Thoracic aorta (tissue), 2 donors: ENCODE results near the gene SPATS2L. TPM values are rescaled to one million over a fixed set of nuclear protein-coding genes. Genes with fewer than 3 reads are reported as not detected.

Source experiments
- ATAC-seq: fragments of 150-250 bp; one replicate; pipeline ENCODE4 v1.8.0; 2017; ENCODE audit warnings: low read depth; ENCODE audit not compliant: insufficient number of reproducible peaks, low FRiP score
- DNase-seq: peaks from one replicate; pipeline ENCODE4 v3.0.0-alpha.2; 2020; ENCODE audit warnings: low spot score
- H3K27ac ChIP-seq, 2 donors: fragments of 200-600 bp; sonication (generic); 1 replicate in 1 of 2; 2 replicates in 1 of 2; pipeline ENCODE4 v1.5.1; 2016; ENCODE audit warnings: mild to moderate bottlenecking in 2 of 2, moderate library complexity in 2 of 2
- H3K27me3 ChIP-seq: fragments of 200-600 bp; sonication (generic); replicated peaks from 2 replicates; pipeline ENCODE4 v1.6.0; 2016; ENCODE audit warnings: mild to moderate bottlenecking; ENCODE audit not compliant: insufficient read depth
- H3K36me3 ChIP-seq: fragments of 200-600 bp; sonication (generic); one replicate; pipeline ENCODE4 v1.5.1; 2016
- H3K4me1 ChIP-seq, 2 donors: fragments of 200-600 bp; sonication (generic); 1 replicate in 1 of 2; 2 replicates in 1 of 2; pipeline versions ENCODE4 v1.5.1 to v1.6.0; 2016; ENCODE audit warnings: low read depth in 2 of 2, mild to moderate bottlenecking in 1 of 2; ENCODE audit not compliant: control insufficient read depth in 1 of 2
- H3K4me3 ChIP-seq: fragments of 200-600 bp; sonication (generic); 2 replicates; pipeline ENCODE4 v1.5.1; 2016; ENCODE audit warnings: mild to moderate bottlenecking
- H3K9me3 ChIP-seq: fragments of 200-600 bp; sonication (generic); 2 replicates; pipeline ENCODE4 v1.5.1; 2016
- total RNA-seq, 2 donors: library from RNA; depleted of rRNA; stranded (reverse); fragments of >200 nt; gene quantifications; one replicate each; pipeline versions ENCODE4 v1.1.0 to v1.2.3, GENCODE V29; 2016
- TF ChIP-seq, protein P1 (sequence below): fragments of 200-600 bp; sonication (generic); IDR thresholded peaks from one replicate; pipeline ENCODE4 v1.5.1; 2019; ENCODE audit warnings: antibody characterized with exemption

The SPATS2L gene
- total RNA-seq, 2 donors from 2014 or later: 47.7 to 90.3 TPM

DNA sequence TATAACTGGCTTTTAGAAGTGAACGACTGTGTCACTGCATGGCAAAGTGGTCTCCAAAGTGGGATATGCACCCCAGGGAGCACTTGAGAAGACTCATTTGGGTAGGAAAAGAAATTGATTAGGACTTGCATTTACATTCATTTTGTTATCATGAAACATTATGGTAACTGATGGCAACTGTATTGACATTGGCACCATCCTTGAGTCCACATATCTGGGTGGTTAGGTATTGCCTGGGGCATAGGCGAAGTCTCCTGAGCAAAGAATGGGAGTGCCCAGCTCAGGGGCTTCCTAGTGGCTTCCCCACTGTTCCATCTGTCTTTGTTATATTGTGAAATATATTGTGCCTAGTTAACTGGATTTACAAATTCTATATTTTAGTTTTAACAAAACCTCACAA is 29.2 kb downstream of the SPATS2L start:
- Histone ChIP-seq H3K9me3 (no peaks in the 10 kb centered on the region), H3K27ac (no peak overlapping the region), H3K4me3 (no peak overlapping the region), H3K27me3 (no peaks in the 10 kb centered on the region), H3K4me1 (peaks cover 48 to 77% of the 10 kb centered on the region in 2 donors), H3K36me3 (no peaks in the 10 kb centered on the region)
- ATAC-seq: no peak
- DNase-seq: no peak
- TF ChIP-seq, protein P1, sequence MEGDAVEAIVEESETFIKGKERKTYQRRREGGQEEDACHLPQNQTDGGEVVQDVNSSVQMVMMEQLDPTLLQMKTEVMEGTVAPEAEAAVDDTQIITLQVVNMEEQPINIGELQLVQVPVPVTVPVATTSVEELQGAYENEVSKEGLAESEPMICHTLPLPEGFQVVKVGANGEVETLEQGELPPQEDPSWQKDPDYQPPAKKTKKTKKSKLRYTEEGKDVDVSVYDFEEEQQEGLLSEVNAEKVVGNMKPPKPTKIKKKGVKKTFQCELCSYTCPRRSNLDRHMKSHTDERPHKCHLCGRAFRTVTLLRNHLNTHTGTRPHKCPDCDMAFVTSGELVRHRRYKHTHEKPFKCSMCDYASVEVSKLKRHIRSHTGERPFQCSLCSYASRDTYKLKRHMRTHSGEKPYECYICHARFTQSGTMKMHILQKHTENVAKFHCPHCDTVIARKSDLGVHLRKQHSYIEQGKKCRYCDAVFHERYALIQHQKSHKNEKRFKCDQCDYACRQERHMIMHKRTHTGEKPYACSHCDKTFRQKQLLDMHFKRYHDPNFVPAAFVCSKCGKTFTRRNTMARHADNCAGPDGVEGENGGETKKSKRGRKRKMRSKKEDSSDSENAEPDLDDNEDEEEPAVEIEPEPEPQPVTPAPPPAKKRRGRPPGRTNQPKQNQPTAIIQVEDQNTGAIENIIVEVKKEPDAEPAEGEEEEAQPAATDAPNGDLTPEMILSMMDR: no peak

DNA sequence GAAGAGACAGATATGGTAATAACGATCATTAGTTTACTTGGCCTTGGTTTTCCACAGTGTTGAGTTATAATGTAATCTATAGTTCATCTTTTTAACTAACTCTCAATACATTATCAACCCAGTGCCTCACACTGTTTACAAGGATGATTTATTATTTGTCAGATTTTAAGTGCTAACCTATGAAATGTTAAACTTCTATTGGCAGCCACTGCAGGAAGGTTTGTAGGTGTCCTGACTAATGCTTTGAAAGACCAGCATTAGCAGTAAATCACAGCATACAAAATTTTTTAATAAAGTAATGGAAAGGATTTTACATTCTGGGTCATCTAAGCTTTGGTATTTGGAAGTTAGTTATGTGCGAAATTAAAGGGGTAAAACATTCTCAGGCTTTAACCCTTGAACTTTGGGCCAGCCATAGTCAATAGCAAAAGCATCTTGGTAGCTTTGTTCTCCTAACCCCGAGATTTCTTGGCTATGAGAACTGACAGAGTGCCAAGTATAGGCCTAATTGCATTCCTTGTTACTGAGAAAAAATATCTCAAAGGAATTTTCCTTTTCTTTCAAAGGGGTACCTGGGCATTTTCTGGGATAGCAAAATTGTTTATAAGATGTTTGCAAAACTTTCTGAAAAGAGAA is 30.6 kb downstream of the SPATS2L start:
- Histone ChIP-seq H3K27me3 (no peaks in the 10 kb centered on the region), H3K27ac (peak overlapping the region in 1 of 2 donors; percentile 5), H3K4me3 (no peak overlapping the region), H3K36me3 (no peaks in the 10 kb centered on the region), H3K9me3 (no peaks in the 10 kb centered on the region), H3K4me1 (peaks cover 50 to 74% of the 10 kb centered on the region in 2 donors)
- ATAC-seq (no peak), DNase-seq (no peak)
- TF ChIP-seq, protein P1: no peak

DNA sequence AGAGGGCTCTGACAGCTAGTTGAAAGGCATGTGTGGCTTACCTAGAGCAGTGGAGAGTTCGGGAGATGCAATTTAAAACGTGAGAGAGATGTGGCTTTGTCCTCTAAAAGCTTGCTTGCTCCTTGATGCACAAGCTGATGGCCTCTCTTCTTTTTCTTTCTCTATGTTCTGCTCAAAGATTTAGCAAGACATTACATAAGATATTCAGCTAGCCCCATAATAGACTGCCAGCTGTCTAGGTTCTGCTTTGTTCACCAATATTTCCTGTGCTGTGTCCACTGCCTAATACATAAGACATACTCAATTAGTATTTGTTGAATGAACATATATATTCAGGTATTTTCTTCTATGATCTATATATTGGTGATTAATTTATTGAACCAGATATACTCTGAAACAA is 31.1 kb downstream of the SPATS2L start:
- Histone ChIP-seq H3K4me3 (no peak overlapping the region), H3K9me3 (no peaks in the 10 kb centered on the region), H3K4me1 (peaks cover 47 to 71% of the 10 kb centered on the region in 2 donors), H3K36me3 (no peaks in the 10 kb centered on the region), H3K27me3 (no peaks in the 10 kb centered on the region), H3K27ac (peak overlapping the region in 1 of 2 donors; percentile 5)
- TF ChIP-seq, protein P1: no peak
- DNase-seq (no peak), ATAC-seq (no peak)

DNA sequence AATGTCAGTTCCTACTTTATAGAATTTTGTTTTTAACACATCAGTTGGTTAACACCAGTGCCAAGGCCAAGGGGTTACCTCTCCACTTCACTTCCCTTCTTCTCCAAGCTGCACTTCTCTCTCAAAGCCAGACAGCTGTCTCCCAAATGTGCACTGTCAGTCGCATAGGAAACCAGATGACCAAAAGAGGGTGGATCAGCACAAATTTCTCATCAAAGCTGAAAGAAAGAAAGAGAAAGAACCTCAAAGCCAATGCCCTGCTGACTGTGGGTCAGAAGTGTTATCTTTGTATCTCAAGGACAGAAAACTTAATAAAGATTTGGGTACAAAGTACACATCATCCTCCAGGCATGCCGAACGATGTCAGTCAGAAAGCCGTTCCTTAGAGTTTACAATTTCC is 32.2 kb downstream of the SPATS2L start:
- TF ChIP-seq, protein P1: no peak
- peak overlapping the region in 1 of 2 donors; percentile 33 for H3K27ac ChIP-seq
- H3K4me3 ChIP-seq: peak overlapping the region; percentile 2
- no peaks in the 10 kb centered on the region for H3K27me3 ChIP-seq
- ATAC-seq: no peak
- DNase-seq: no peak
- H3K4me1 ChIP-seq: peaks cover 47 to 72% of the 10 kb centered on the region in 2 donors
- H3K9me3 ChIP-seq: no peaks in the 10 kb centered on the region
- no peaks in the 10 kb centered on the region for H3K36me3 ChIP-seq

DNA sequence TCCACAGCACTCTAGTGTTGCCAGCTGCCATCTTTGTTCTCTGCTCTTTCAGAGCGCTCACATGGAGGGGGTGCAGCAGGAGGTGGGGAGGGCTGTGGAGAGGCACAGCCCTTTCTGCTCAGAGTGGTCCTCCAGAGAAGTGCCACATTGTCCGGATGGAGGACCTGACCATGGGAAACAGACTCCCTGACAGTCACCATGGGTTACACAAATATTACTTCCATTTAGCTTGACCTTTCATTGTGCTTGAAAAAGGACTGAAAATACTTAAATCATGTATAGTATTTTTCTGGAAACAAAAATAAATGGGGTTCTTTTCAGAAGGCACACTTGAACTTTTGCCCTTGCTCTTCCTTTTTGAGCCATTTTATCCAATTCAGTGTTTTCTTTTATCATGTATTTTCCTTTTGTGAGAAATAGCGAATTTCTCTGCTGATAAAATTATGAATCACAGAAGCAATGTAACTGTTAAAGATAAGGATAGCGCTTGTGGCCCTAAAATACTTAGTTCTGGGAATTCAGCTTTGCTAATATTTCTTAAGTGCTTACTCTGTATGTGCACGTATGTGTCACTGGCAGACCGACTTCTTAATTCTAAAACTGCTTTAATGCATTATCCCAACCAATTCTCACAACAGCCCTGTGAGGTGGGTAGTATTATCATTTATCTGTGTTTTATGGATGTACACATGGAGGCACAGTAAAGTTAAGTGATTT is 34.2 kb downstream of the SPATS2L start:
- ATAC-seq (no peak), DNase-seq (no peak)
- peak overlapping the region in 1 of 2 donors; percentile 6 for H3K27ac ChIP-seq
- TF ChIP-seq, protein P1: no peak
- peaks cover 40 to 68% of the 10 kb centered on the region in 2 donors for H3K4me1 ChIP-seq
- H3K27me3 ChIP-seq: no peaks in the 10 kb centered on the region
- no peaks in the 10 kb centered on the region for H3K36me3 ChIP-seq
- H3K9me3 ChIP-seq: no peaks in the 10 kb centered on the region
- H3K4me3 ChIP-seq: no peak overlapping the region
